ENCODE measurements around the gene CYP2U1. TPM values are rescaled to one million over a fixed set of nuclear protein-coding genes. Genes with fewer than 3 reads are reported as not detected.

CYP2U1 gene
- total and polyA plus RNA-seq, 7 donors = 0.69 to 16.1 (median 11.9) TPM

- Histone ChIP-seq H3K36me3 (peaks cover 0 to 25% (median 9%) of the 10 kb centered on the region in 4 donors), H3K9me3 (no peaks in the 10 kb centered on the region), H3K27me3 (no peaks in the 10 kb centered on the region), H3K4me1 (peaks cover 0 to 29% (median 22%) of the 10 kb centered on the region in 4 donors), H3K27ac (no peak overlapping the region), H3K4me3 (no peak overlapping the region)
- no peak for DNase-seq
- WGBS, 2 donors = 89 to 92% methylated on average over 4 of the region's 4 CpGs
- intact Hi-C loops (cut with DNase I) = no loop called here
- TF ChIP-seq CTCF (IDR thresholded peaks at IDR 0.05) (no peak), POLR2AphosphoS5 (IDR thresholded peaks at IDR 0.05) (no peak), POLR2A (IDR thresholded peaks at IDR 0.05) (no peak), EP300 (IDR thresholded peaks at IDR 0.05) (no peak)
Measured at GRCh38 chr4:107906458-107907100, 24.8 kb upstream of the CYP2U1 start.

DNA sequence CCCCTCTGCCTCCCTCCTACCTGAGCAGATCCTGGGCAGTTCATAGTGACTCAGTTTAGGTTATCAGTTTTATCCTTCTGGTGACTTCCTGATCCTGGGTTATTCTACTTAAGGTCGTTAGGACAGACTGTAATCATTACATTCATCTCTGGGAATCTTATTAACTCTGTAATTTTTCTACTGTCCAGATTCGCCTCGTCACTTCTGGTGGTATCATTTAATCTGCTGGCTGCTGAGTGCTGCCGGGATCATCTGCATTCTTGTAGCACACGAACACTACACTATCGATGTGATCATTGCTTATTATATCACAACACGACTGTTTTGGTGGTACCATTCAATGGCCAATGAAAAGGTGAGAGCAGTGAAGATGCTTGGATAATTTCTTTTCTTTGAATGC is 23.0 kb upstream of the CYP2U1 start:
- Histone ChIP-seq H3K9me3 (no peaks in the 10 kb centered on the region), H3K27ac (peak overlapping the region in 1 of 4 donors; percentile 26), H3K4me3 (no peak overlapping the region), H3K4me1 (peaks cover 0 to 14% (median 8%) of the 10 kb centered on the region in 4 donors), H3K27me3 (no peaks in the 10 kb centered on the region), H3K36me3 (peaks cover 0 to 25% (median 9%) of the 10 kb centered on the region in 4 donors)
- intact Hi-C loops (cut with DNase I) = no loop called here
- WGBS, 2 donors = 91 to 94% methylated on average over 7 of the region's 7 CpGs
- no peak for DNase-seq
- no peak for TF ChIP-seq POLR2AphosphoS5 (IDR thresholded peaks at IDR 0.05)
- TF ChIP-seq EP300 (IDR thresholded peaks at IDR 0.05) = no peak
- no peak for TF ChIP-seq CTCF (IDR thresholded peaks at IDR 0.05)
- TF ChIP-seq POLR2A (IDR thresholded peaks at IDR 0.05) = no peak

- no peak for DNase-seq
- no peak overlapping the region for H3K27ac ChIP-seq
- 9 to 27% methylated on average over 2 of the region's 2 CpGs for WGBS, 2 donors
- no peaks in the 10 kb centered on the region for H3K27me3 ChIP-seq
- H3K4me1 ChIP-seq = no peaks in the 10 kb centered on the region
- H3K4me3 ChIP-seq = no peak overlapping the region
- H3K9me3 ChIP-seq = no peaks in the 10 kb centered on the region
- peaks cover 0 to 25% (median 6%) of the 10 kb centered on the region in 4 donors for H3K36me3 ChIP-seq
- intact Hi-C loops (cut with DNase I) = loop anchor here (1.0 kb wide), 1 partner anchor 155 kb away; no protein-coding TSS in a partner anchor
- TF ChIP-seq POLR2A (IDR thresholded peaks at IDR 0.05) (no peak), CTCF (IDR thresholded peaks at IDR 0.05) (peak; percentile 74 to 82 (median 78)), POLR2AphosphoS5 (IDR thresholded peaks at IDR 0.05) (no peak), EP300 (IDR thresholded peaks at IDR 0.05) (no peak)
Measured at GRCh38 chr4:107913283-107913899, 18.0 kb upstream of the CYP2U1 start.

DNA sequence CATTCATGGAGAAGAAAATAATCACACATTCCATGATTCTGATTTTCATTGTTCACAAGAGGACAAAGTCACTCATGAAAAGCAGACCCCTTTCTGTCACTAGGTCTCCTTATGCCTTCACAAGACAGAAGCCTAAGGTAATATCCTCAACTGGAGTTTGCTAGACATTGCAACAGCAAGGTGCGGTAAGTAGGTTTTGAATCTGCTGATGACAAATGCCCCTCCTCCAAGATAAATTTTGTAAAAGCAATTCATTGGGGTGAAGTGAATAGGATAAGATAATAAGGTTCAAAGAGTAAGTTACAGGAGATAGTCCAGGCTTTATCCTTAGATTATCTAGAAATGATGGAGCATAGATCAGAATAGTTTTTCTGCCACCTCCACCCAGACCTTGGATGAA is 16.1 kb upstream of the CYP2U1 start:
- no peak overlapping the region for H3K27ac ChIP-seq
- H3K4me1 ChIP-seq = no peaks in the 10 kb centered on the region
- no peak for DNase-seq
- no peaks in the 10 kb centered on the region for H3K27me3 ChIP-seq
- H3K4me3 ChIP-seq = no peak overlapping the region
- intact Hi-C loops (cut with DNase I) = no loop called here
- 98% methylated on average over 1 of the region's 1 CpG for WGBS, 2 donors
- H3K36me3 ChIP-seq = peaks cover 0 to 10% (median 2%) of the 10 kb centered on the region in 4 donors
- TF ChIP-seq EP300 (IDR thresholded peaks at IDR 0.05) = no peak
- TF ChIP-seq CTCF (IDR thresholded peaks at IDR 0.05) = no peak
- TF ChIP-seq POLR2A (IDR thresholded peaks at IDR 0.05) = no peak
- TF ChIP-seq POLR2AphosphoS5 (IDR thresholded peaks at IDR 0.05) = no peak
- H3K9me3 ChIP-seq = peaks cover 0 to 4% (median under 1%) of the 10 kb centered on the region in 4 donors
